Globus pallidus (tissue), 1 donor: ENCODE measurements around the gene NOL11.
"Not testable (repeated sequence)": the region's sequence is repeated elsewhere in the genome, so short reads cannot be mapped to it uniquely, and the experiment has no call there.

Source experiments
- DNase-seq: peaks from one replicate; pipeline ENCODE4 v3.0.0-alpha.2; 2015; ENCODE audit warnings: low spot score

Gene NOL11

GRCh38 chr17:67754001-67754400 lies 36.3 kb downstream of the NOL11 start:
- DNase-seq = no peak

DNA sequence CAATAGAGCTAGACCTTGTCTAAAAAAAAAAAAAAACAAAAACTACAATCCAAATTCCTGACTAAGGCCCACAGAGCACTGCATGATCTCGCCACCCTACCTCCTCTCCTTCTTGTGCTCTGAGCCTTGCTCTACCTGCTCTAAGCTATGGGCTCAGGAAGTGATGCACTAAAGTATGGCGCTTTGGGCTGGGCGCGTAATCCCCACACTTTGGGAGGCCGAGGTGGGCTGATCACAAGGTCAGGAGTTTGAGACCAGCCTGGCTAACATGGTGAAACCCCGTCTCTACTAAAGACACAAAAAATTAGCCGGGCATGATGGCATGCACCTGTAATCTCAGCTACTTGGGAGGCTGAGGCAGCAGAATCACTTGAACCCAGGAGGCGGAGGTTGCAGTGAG lies 37.0 kb downstream of the NOL11 start:
- not testable (repeated sequence) for DNase-seq

DNA sequence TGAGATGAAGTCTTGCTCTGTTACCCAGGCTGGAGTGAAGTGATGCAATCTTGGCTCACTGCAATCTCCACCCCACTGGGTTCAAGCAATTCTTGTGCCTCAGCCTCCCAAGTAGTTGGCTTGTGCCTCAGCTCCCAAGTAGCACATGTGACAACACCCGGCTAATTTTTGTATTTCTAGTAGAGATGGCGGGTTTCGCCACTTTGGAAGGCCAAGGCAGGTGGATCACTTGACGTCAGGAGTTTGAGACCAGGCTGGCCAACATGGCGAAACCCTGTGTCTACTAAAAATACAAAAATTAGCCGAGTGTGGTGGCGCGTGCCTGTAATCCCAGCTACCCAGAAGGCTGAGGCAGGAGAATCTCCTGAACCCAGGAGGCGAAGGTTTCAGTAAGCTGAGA lies 39.0 kb downstream of the NOL11 start:
- DNase-seq = not testable (repeated sequence)

DNA sequence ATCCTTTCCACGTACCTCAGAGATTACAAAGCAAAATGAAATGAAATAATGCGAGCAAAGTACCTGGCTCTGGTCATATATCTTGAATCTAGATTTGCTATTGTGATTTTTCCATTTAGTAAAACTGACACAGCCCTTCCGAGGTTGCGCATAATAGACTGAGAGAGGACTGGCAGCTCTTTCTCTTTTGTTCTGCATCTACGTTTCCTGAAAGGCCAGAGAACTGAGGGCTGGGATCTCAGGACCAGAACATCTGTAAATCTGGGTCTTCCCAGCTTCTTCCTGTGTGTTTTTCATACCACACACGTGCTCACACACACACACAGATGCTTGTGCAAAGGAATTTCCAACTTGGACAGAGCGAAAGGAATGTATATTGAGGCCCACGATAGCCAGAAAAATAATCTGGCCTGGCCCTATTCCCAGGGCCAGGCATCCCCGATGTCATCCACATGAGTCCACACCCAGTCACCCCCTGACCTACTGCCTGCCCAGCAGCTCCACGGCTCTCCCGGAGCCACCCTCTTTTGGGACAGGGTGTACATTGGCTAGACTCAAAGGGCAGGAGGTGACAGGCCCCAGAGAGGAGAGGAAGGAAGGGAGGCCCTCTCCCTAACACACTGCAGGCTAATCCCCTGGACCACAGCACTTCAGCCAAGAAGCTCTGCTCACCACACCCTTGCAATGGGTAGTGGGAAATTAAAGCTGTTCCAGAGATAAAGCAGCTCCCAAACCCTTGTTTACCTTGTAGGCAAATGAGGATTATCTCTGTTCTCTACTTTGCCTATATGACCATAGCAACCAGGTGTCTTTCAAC lies 41.8 kb downstream of the NOL11 start:
- DNase-seq = no peak

DNA sequence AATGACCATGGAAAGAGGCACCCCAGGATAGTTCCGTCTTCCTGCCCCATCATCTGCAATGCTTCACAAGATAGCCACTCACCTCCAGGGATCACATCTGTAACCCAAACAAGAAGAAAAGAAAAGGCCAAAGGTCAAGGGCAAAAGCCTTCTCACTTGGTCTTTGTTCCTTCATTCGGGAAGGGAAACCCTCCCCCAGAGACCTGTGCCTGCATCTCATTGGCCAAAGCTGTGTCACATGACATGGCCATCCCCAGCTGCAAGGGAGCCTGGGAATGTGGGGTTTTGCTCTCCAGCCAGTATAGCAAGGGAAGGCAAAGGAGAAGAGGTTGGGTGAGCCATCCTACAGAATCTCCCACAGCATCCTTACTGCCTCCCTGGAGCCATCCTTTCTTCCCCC lies 47.9 kb downstream of the NOL11 start:
- DNase-seq = no peak

- no peak for DNase-seq
Observed at GRCh38 chr17:67769231-67769630, 51.5 kb downstream of the NOL11 start.

DNA sequence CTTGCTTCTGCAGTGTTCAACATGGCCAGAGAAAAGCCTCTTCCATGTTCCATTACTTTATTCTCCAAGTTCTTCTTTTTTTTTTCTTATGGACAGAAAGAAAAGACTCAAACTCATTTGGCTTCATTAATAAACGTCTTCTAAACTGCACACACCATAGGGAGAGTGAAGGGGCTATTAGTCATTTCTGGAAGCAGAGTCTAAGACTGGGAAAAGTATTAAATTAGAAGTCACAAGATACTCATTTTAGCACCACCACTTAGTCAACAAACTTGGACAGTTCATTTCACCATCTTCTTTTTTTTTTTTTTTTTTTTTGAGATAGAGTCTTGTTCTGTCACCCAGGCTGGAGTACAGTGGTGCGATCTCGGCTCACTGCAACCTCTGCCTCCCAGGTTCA lies 52.8 kb downstream of the NOL11 start:
- no peak for DNase-seq

GRCh38 chr17:67772679-67773078 lies 54.9 kb downstream of the NOL11 start:
- DNase-seq = no peak

- DNase-seq = peak; percentile 18
Observed at GRCh38 chr17:67773246-67773645, 55.5 kb downstream of the NOL11 start.

DNA sequence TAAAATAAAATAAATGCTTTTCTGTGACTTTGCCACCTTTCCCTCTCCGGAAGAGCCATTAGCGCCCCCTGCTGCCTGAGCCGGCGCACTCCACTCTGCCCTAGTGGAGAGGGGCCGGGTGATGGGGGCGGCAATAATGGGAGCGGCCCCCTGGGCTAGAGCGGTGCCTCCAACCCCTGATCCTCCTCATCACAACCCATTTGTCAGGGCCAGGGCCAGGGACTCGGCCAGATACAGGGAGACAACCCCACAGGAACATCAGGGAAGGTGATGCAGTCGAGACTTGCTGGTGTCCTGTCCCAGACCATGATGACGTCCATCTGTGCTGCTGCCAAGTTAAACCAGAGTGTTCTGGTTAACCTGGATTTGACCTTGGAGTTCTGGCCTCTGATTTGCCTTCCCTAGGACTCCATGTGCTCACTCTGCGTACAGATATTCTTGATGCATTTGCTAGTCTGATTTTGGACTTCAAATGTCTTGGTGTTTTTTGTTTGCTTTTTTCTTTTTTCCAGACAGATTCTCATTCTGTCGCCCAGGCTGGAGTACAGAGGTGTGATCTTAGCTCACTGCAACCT lies 61.4 kb downstream of the NOL11 start:
- DNase-seq = no peak

DNA sequence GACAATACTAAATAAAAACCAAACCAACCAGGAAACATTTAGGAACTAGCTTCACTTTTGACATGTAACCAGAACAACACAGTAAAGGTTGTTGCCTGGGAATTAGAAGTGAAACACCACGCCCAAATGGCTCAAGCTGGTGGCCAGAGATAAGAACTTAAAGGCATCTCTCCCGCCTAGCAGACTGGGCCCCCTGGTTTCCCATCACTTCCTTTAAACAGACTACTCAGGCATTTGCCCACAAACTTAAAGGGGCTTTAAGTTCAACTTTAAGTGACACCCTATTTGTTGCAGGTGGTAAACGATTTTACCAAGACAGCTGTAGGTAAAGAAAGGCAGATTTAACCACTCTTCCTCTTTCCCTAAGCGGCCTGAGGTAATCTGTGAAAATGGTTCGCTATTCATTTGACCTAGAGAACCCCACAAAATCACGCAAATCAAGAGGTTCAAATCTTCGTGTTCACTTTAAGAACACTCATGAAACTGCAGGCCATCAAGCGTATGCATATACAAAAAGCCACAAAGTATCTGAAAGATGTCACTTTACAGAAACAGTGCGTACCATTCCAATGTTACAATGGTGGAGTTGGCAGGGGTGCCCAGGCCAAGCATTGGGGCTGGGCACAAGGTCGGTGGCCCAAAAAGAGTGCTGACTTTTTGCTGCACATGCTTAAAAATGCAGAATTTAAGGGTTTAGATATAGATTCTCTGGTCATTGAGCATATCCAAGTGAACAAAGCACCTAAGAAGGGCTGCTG lies 66.8 kb downstream of the NOL11 start:
- no peak for DNase-seq

DNA sequence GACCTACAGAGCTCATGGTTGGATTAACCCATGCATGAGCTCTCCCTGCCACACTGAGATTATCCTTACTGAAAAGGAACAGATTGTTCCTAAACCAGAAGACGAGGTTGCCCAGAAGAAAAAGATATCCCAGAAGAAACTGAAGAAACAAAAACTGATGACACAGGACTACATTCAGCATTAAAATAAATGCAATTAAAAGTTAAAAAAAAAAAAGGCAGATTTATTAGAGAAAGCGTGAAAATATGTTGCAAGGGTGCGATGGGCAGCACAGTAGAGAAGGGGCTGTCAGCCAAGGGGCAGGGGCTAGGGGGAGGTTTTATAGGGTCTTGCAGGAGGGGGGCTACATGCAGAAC lies 67.4 kb downstream of the NOL11 start:
- no peak for DNase-seq

DNA sequence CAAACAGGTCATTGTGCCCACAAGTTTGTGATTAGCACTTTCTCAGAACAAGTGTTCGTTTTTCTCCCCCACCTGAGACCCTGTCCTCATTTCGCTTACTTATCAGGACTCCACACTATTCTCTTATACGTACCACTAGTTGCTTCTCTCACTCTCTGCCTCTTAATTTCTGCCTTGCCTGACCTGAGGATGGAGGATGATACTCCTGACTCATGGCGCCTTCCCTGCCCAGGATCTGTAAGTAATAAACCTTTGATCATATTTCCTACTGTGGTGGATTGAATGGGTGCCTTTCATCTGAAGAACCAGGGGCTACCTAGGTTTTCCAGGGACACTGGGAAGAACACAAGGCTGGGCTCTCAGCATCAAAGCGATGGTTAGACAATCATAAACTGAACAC lies 67.8 kb downstream of the NOL11 start:
- DNase-seq = no peak
